GM11168 (cell line): ENCODE measurements around the gene WDR17.

Source experiments
- in situ Hi-C: fragments of 300-500 bp; cut with MboI; formaldehyde crosslinking; loops from one replicate; pipeline ENCODE4 v1.12.0; 2022; ENCODE audit warnings: low sequenced_read_pairs; ENCODE audit not compliant: unreplicated experiment

Gene WDR17

DNA sequence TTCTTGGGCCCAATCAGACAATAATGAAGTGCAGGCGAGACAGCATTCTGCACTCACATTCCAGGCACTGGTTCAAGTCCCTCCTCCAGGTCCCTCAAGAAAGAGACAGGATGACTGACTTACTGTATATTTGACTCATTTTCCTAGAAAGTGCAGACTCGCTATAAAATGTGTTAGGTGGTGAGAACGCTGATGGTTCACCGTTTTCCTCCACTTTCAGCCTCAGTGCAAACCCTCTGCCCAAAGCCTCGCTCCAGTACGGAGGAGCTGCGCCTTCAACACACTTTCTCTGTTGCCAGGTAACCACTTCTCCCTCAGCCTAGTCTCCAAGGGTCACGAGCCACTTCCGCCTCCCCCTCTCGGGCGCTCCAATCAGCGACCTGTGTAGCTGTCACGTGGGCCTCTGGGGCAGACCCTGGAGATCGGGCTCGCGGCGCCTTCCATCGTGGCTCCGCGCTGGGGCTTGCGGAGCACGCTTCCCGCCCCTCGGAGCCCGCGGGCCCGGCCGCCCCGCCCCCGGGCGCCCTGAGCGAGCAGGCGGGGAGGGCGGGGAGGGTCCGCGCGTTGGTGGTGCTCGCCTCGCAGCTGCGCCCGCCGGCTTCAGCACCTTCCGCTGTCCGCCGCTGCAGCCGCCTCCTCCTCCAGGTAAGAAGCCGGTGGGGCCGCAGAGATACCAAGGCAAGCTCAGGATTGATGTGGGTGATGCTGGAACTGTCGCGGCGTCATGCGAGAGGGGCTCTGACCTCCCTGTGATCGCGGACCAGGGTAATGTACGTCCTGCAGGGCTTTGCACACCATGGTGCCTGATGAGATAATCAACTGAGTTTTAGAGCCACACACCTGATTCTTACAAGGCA, at the start of gene WDR17:
Gene WDR17 (plus strand): TSS at position 407 of the 857 bp plus-strand sequence. CDS start 45,740 bp downstream, outside the sequence.
- in situ Hi-C loops: no loop called here

DNA sequence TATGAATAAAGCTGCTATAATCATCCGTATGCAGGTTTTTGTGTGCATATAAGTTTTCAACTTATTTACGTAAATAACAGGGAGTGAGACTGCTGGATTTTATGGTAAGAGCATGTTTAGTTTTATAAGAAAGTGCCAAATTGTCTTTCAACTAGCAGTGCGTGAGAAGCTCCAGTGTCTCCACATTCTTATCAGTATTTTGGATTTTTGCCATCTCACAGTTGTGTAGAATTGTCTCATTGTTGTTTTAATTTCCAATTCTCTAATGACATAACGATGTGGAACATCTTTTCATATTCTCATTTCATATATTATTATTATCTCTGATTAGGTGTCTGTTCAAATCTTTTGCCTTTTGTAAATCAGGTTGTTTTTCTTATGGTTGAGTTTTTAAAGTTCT, 49.0 kb upstream of the WDR17 start:
- in situ Hi-C loops: no loop called here

DNA sequence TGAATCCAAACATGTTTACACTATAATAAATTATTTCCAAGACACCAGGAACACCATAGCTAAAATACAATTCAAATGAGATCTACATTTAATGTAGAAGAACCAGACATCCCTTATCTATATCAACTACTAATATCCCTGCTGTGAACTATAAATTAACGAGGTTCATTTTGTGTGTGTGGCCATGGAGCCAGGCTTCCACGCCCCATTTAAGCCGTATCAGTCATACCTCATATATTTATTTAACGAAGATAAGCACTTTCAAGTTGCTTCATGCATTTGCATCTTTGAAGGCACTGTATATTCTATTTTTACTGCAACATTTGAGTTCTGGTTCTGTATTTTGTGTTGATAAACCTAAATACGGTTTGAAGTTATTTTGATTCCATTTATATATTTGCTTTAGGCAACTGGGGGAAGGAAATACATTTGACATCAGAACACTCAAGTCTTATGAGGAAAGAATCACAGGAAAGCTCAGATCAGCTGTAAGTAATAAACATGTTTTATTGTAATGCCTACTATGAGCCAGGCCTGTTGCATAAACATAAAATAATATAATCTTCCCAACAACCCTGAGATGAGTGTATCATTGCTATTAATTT, 45.1 kb upstream of the WDR17 start:
- in situ Hi-C loops: no loop called here

DNA sequence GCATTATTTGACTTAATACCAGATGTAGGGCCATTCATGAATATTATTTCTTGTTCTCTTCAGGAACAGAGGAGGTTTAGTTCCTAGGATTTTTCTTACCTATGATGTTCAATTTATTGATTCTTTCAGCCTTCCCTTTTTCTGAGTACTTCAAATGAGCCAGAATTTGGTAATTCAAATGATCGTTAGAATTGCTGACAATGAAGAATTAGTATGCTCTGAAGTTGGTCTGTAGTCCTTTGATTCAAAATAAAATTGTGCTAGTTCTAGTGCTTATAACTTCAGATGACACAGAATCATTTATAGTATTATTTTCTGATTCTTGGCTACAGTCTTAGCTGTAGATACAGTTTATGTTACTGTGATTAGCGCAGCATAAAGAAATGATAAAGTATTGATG, 35.2 kb upstream of the WDR17 start:
- in situ Hi-C loops: no loop called here

DNA sequence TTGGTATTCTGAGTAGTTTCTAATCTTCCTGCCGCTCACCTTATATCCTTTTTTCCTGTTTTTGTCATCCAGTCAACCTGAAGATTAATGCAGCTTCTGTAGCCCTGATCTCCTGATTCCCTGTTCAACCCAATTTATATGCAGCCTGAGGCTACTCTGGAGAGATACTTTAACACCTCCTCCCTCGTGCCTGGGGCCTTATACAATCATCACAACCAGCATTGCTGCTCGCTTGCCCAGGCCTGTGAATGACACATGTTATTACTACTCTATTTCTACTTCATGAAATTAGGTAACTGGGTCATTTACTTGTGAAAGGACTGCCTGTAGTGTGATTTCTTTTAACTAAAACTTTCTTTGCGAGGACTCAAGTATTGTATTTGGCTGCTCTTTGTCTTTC, 33.7 kb upstream of the WDR17 start:
- in situ Hi-C loops: no loop called here

DNA sequence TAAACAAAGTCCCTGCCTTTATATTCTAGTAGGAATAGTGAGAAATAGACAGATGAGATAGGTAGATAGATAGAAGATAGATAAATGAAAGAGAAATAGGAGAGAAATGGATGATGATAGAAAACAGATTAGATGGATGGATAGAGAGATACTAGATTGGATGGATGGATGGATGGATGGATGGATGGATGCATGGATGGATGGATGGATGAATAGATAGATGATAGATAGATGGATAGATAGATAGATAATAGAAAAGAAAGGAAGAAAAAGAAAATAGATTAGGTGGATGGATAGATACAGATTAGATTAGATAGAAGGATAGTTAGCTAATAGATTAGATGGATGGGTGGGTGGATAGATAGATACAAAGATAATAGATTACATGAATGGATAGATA, 33.2 kb upstream of the WDR17 start:
- in situ Hi-C loops: no loop called here

DNA sequence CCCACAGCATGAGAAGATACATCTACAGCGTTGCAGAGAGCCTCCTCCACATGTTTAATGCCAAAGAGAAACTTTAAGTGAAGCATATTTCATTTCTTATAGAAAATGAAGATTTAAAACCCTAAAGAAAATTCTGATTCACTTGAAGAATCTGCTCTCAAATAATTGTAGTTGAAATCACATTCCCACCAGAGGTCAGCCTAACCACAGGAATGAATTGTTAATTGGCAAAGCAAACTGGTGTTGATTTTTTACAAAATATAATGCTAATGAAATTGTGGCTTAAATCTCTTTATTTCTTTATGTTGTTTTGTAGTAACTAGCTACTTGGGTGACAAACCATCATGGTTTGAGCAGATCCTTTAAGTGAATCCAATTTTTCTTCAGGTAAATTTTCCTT, 31.1 kb upstream of the WDR17 start:
- in situ Hi-C loops: no loop called here

DNA sequence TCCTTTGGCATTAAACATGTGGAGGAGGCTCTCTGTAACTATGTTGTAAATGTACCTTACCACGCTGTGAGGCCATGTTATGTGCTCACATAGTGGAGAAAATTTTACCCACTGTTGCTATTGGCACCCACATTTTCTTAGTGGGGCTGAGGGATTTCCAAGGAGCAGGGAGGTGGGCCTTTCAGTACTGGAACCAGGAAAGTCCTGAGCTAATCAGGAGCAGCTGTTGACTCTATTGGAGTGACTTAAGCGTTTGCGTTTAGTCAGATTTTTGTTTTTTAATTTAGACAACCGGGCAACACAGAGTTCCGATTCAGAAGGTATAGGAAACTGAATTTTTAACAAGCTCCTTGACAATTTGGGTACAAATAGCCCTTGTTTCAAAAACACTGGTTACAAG, 30.7 kb upstream of the WDR17 start:
- in situ Hi-C loops: no loop called here

DNA sequence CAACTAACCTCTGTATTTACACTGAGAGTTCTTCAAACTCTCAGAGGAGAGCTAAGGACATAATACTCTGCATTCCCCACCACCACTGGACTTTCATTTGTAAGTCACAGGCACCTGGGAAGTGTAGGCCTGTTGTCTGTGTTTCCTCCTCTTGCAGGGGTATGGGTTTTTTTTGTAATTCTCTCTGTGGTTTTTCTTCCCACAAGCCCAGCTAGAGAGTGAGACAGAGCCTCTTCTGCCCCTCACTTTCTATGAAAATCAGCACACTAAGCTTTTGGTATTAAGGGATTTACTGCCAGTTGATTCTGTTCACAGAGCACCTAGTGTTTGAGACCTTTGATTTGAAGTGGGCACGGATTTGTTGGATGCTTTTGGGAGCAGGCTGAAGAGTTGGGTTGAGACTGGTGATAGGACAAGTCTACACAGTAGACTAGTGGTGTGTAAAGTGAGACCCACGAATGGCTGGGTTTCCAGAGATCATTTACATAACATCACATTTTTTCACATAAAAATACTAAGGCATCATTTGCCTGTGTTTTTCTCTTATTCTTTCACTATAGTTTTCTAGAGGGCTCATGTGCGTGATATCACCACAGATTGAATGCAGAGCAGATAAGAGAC, 28.9 kb upstream of the WDR17 start:
- in situ Hi-C loops: no loop called here

DNA sequence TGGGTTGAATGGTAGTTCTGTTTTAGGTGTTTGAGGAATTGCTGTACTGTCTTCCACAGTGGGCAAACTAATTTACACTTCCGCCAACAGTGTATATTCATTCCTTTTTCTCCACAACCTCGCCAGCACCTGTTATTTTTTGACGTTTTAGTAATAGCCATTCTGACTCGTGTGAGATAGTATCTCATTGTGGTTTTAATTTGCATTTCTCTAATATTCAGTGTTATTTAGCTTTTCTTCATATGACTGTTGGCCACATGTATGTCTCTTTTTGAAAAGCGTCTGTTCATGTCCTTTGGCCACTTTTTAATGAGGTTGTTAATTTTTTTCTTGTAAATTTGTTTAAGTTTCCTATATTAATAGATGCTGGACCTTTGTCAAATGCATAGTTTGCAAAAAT, 26.9 kb upstream of the WDR17 start:
- in situ Hi-C loops: no loop called here

DNA sequence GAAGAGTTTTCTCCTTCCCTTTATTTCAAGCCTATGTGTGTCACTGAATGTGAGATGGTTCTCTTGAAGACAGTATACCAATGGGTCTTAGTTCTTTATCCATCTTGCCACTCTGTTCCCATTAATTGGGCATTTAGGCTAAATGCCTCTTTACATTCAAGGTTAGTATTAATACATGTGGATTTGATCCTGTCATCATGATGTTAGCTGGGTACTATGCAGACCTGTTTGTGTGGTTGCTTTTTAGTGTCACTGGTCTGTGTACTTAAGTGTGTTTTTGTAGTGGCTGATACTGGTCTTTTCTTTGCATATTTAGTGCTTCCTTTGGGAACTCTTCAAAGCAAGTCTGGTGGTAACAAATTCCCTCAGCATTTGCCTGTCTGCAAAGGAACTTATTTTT, 23.4 kb upstream of the WDR17 start:
- in situ Hi-C loops: no loop called here

DNA sequence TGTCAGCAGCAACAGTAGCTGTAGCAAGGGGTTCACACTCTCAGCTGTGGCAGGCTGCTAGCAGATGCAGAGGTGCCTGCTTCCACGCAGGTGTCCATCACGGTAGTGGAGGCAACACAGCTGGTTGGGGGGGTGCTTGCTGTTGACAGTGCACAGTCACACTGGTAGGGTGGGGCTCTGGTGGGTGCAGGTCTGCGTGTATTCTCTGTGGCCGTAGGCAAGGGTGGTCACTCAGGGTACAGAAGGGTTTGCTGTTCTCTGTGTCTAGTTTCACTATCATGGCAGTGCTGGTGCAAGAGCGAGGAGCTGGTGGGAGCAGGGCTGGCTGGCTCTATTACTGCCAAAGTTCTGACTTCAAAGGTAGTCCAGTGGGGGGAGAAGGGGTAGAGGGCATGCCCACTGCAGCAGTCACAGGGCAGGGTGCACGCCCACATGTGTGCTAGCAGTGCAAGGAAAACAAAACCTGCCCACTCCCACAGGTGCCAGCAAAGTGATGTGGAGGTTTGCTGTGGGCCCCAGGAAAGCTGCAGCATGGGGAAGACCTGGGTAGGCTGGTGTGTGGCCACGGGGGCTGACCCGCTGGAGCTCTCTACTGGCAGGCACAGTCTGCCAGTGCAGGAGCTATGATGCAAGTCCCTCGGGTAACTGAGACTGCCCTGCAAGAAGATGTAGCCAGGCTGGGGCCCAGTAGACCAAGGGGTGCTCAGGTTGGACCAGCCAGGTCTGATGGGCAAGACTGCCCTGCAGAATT, 21.6 kb upstream of the WDR17 start:
- in situ Hi-C loops: no loop called here

DNA sequence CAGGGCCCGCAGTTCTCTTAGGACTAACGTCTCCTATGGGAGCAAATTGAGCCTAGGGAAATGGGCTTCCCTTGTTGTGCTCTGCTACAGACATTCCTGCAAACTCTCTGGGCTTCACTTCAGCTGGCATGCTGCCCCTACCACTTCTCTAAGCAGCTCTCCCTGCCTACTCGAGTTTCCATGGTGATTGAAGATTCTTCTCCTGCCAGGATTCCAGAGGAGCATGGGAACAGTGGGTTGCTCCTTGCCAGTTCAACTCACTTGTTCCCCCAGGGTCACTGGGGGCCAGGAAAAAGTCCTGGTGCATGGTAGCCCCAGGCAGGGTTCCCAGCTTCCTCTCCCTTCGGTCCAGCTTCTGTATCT, 21.1 kb upstream of the WDR17 start:
- in situ Hi-C loops: no loop called here

DNA sequence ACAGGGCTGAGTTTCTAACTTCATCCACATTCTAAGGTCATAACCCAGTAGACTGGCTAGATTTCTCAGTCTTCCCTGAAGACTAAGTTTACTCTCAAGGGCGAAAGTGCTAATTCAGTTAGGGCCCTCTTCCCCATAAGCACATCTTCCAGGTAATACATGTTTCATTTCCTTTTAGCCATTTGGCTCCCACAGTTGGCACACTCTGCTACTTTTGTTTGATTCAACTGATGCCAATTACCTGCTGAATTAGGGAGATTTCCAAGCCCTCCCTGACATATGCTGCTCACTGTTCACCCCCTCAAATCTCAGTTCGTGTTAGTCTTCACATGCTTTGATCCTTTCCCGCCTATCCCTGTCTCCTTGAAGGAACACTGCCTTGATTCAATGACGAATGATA, 17.0 kb upstream of the WDR17 start:
- in situ Hi-C loops: no loop called here

DNA sequence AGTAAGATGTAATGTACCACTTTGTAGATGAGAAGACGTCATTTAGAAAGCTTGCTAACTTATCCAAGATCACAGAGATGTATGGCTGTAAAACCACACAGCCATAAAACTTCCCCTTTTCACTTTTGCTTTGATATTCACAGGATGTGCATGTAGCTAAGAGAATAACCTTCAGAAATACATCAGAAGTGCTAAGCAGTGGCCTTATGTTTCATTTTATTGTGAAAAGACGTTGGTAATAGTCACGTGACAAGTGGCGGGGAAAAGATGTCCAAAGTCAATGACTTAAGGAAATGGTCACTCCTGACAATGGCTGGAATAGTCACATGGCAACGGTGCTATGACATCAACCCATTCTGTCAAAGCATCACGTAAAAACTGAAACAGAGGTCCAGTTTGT, 12.9 kb upstream of the WDR17 start:
- in situ Hi-C loops: no loop called here

DNA sequence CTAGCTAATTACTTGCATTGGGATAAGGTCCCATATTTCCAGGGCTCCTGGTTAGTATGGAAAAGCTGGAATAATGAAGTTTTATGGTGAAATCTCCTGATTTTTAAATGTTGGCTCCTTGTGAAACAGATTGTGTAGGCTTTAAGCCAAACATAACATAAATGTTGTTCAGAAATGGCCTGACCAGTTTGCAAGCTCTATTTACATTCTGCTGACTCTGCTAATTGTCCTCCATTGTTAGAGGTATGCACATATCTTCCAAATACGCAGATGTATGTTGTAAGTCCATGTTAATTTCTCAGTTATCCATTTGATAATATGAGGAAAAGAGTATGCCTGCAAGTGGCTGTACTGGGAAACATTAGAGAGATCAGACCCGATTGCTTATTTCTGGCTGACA, 11.9 kb upstream of the WDR17 start:
- in situ Hi-C loops: no loop called here

DNA sequence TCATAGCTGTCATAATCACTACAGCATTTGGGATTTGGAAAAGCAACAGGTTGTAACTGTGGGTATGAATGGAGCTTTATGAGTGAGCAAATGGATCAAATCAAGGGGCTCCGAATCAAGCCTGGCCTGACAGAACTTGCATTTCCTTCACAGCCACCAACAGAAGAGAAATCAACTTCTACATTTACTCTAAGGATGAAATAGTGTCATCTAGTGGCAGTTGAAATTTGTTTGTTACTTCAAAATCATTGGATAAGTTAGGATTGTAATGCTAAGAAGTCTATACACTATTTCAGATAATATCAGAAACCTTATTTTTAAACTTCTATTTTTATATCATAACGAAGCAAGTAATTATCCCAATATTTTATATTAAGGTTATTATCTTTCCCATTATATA, 10.7 kb upstream of the WDR17 start:
- in situ Hi-C loops: no loop called here

DNA sequence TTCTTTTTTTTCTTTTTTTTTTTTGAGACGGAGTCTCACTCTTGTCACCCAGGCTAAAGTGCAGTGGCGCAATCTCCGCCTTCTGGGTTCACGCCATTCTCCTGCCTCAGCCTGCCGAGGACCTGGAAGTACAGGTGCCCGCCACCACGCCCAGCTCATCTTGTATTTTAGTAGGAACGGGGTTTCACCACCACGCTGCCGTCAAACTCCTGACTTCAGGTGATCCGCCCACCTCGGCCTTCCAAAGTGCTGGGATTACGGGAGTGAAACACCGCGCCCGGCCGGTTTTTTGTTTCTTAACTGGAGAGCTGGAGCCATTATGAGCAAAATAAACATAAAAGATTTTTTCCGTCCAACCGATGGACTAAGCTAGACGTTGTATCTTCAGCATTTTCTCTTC, 1.9 kb upstream of the WDR17 start:
- in situ Hi-C loops: no loop called here

DNA sequence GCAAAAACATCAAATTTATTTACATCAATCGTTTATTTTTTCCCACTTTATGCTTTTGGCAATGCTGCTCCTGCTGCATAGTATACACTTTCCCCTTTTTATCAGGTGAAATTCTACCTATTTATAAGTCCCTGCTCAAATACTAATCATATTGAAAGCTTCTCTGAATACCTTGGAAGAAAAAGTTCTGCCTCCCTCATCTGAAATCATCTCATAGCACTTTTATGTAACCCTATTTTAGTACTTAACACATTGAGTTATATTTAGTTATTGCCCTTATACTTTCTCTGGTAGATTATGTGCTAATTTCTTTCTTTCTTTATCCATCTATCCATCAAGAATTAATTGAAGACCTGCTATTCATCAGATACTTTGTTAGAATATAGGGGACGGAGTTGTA, 1.1 kb upstream of the WDR17 start:
- in situ Hi-C loops: no loop called here

DNA sequence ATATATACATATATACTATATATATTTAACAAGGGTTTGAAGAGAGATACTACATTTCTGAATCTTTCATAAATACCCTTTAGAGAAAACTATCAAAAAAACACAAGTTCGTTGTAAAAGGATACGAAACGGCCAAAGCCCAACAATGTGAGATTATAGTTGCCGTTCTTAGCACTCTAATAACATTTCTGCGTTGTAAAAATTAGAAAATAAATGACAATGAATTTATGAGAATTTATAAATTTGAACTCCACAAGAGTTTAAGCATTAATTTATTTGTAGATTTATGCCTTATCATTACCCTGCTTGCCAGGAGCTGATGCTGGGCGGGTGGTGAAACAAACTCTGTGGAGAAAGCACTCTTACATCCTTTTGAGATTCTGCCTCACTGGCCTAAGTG, 1.1 kb downstream of the WDR17 start:
- in situ Hi-C loops: no loop called here

DNA sequence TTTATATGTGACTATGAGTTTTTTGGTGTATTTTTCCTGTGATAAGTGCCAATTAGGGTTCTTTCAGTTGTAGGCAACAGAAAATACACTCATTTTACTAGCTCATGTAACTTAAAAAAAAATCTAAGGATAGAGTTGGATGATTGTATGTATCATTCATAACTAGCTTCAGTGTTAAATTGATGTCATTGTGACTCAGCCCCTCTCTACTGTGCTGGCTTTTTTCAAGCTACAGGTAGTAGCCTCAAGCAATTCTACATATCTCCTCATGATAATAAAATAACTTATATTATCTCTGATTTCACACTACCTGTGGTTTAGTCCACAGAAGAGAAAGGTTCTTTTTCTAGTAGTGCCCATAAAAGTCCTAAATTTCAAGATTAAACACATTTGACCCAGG, 11.9 kb downstream of the WDR17 start:
- in situ Hi-C loops: no loop called here
